ENCODE data around the gene FAM43A.

The FAM43A gene

DNA sequence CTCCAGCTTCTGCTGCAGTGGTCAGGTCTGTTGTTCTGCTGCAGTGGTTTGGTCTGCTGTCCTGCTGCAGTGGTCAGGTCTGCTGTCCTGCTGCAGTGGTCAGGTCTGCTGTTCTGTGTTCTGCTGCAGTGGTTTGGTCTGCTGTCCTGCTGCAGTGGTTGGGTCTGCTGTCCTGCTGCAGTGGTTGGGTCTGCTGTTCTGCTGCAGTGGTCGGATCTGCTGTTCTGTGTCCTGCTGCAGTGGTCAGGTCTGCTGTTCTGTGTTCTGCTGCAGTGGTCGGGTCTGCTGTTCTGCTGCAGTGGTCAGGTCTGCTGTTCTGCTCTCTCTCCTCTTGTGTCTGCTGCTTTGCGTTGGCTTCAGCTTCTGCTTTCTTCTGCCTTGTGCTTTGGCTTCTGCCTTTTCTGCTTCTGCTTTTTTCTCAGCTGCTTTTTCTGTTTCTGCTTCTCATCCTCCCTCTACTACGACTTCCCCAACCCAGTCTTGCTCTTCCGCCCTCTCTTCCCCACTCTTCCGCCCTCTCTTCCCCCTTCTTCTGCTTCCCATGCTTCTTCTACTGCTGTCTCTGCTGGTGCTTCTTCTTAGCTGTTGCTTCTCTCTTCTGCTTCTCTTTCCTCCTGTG, 50.7 kb downstream of the FAM43A start:
- FAIRE-seq = no peak
- DNase-seq (ENCODE audit: extremely low spot score, insufficient read length, low read depth) = no peak

DNA sequence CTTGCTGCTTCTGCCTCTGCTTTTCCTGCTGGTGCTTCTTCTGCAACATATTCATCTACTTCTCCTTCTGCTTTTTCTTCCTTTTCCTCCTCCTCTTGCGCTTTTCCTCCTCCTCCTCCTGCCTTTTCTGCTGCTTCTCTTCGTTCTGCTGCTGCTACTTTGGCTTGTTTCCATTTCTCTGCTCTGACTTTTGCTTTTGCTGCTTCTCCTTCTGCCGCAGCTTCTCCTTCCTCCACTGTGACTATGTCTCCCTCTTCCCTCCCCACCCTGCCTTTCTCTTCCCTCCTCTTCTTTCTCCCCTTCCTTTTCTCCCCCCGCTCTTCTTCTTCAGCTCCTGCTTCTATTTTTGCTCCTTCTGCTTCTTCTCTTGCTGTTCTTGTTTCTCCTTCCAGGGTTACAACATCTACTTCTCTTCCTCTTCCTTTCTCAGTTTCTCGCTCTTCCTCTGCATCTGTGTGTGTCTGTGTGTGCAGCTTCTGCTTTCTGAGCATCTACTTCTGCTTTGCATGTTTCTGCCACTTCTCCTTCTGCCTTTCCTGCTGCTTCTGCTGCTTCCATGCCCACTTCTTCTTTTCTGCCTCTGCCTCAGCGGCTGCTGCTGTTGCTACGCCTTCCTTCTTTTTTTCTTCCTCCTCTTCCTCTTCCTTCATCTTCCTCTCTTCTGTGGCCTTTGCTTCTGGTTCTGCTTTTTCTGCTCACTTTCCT, 51.4 kb downstream of the FAM43A start:
- FAIRE-seq (peak; percentile 38), DNase-seq (ENCODE audit: extremely low spot score, insufficient read length, low read depth) (no peak)

Measured in GM18507 (cell line).